NB4 (cell line): ENCODE measurements around the gene KLHL25.

Experiments used
- DNase-seq: peaks from one replicate; pipeline ENCODE4 v3.0.0; 2010; ENCODE audit warnings: low read depth
- H3K4me3 ChIP-seq: one replicate; pipeline ENCODE4 v1.5.1; 2011; ENCODE audit warnings: mild to moderate bottlenecking, low read depth, low read length, moderate library complexity
- MYC ChIP-seq: IDR thresholded peaks from 2 replicates; pipeline ENCODE4 v1.6.1; 2011; ENCODE audit warnings: low read depth, low read length
- POLR2A ChIP-seq: IDR thresholded peaks from 2 replicates; pipeline ENCODE4 v1.6.1; 2011; ENCODE audit warnings: mild to moderate bottlenecking; ENCODE audit not compliant: insufficient read length; ENCODE audit errors: extremely low read depth
- TF ChIP-seq, protein P1 (sequence below): IDR thresholded peaks from one replicate; pipeline ENCODE4 v1.5.1; 2012; ENCODE audit warnings: low read depth, low read length
- TF ChIP-seq, protein P2 (sequence below): IDR thresholded peaks from 2 replicates; pipeline ENCODE4 v1.6.1; 2011; ENCODE audit warnings: low read depth, low read length

KLHL25 gene

DNA sequence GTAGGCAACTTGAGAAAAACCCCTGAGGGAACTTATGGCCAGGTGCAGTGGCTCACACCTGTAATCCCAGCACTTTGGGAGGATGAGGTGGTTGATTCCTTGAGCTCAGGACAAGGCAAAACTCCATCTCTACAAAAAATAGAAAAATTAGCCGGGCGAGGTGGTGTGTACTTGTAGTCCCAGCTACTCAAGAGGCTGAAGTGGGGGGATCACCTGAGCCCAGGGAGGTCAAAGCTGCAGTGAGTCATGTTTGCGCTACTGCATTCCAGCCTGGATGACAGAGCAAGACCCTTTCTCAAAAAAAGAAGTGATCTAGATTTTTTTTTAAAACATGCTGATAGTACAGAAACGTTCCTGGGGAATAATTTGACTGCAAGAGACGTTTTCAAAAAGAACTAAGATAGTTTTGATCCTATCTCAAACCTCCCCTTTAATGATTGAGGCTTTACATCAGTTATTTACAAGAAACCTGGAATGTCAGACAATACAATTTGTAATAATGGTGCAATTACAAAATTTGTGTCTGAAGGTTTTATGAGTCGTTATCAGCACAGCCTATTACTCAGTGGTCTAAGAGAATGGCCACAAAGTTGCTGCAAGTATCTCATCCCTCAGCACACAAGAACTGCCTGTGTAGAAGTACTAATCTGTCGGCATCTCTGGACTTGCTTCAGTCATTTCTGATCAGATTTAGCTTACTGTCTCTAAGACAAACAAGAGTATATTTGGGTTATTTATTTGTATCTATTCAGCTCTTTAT lies 32.2 kb upstream of the KLHL25 start:
- no peak overlapping the region for H3K4me3 ChIP-seq
- DNase-seq, result no peak
- TF ChIP-seq MYC, result no peak

DNA sequence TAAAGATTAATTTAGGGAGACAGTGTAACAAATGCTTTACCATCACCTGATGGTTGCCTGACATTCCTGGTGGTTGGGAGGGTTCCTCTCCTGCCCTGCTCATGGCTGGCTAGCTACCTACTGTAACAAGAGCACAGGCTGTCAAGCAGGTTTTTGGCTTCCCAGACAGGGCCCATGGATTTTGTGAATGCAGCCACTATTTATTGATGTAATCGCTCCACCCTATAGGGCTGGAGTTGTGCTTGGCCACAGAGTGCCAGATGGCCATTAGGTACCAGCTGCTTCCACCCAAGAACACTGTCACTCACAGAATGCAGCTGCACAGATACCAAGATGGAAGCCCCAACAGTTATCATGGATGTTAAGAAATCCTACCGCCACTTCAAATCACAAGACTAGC lies 31.0 kb upstream of the KLHL25 start:
- DNase-seq, result no peak
- TF ChIP-seq POLR2A (no peak), MYC (no peak)
- TF ChIP-seq, protein P1, sequence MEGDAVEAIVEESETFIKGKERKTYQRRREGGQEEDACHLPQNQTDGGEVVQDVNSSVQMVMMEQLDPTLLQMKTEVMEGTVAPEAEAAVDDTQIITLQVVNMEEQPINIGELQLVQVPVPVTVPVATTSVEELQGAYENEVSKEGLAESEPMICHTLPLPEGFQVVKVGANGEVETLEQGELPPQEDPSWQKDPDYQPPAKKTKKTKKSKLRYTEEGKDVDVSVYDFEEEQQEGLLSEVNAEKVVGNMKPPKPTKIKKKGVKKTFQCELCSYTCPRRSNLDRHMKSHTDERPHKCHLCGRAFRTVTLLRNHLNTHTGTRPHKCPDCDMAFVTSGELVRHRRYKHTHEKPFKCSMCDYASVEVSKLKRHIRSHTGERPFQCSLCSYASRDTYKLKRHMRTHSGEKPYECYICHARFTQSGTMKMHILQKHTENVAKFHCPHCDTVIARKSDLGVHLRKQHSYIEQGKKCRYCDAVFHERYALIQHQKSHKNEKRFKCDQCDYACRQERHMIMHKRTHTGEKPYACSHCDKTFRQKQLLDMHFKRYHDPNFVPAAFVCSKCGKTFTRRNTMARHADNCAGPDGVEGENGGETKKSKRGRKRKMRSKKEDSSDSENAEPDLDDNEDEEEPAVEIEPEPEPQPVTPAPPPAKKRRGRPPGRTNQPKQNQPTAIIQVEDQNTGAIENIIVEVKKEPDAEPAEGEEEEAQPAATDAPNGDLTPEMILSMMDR, result no peak
- TF ChIP-seq, protein P2, sequence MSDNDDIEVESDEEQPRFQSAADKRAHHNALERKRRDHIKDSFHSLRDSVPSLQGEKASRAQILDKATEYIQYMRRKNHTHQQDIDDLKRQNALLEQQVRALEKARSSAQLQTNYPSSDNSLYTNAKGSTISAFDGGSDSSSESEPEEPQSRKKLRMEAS, result no peak
- H3K4me3 ChIP-seq, result no peak overlapping the region

DNA sequence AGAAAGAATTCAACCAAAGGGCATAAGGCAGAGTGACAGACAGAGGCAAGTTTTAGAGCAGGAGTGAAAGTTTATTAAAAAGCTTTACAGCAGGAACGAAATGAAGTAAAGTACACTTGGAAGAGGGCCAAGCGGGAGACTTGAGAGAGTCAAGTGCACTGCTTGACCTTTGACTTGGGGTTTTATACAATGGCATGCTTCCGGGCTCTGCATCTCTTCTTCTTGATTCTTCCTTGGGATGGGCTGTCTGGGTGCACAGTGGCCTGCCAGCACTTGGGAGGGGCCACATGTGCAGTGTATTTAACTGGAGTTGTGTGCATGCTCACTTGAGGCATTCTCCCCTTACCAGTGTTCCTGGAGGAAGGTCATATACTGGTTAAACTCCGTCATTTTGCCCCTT lies 30.4 kb upstream of the KLHL25 start:
- no peak for DNase-seq
- H3K4me3 ChIP-seq, result no peak overlapping the region
- TF ChIP-seq POLR2A (no peak), MYC (no peak)
- TF ChIP-seq, protein P1, result no peak
- TF ChIP-seq, protein P2, result no peak

DNA sequence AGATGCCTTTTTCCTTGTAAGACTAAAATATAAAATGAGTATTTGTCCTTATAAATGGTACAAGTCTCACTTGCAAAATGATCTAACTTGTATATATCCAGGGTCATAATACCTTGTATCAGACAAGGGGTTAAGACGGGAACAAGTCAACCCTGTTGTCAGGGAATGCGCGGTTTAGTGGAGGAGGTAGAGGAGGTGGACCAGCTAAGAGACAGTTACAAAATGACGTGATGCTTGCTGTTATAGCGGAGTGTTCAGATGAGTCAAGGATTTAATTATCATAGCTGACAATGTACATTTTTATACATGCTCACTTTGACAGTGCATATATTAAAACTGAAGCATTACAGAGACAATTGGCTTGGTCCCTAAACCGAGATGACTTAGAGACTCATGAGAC lies 26.8 kb upstream of the KLHL25 start:
- TF ChIP-seq, protein P1, result no peak
- no peak for TF ChIP-seq POLR2A
- no peak for TF ChIP-seq MYC
- TF ChIP-seq, protein P2, result no peak
- no peak for DNase-seq
- no peak overlapping the region for H3K4me3 ChIP-seq

DNA sequence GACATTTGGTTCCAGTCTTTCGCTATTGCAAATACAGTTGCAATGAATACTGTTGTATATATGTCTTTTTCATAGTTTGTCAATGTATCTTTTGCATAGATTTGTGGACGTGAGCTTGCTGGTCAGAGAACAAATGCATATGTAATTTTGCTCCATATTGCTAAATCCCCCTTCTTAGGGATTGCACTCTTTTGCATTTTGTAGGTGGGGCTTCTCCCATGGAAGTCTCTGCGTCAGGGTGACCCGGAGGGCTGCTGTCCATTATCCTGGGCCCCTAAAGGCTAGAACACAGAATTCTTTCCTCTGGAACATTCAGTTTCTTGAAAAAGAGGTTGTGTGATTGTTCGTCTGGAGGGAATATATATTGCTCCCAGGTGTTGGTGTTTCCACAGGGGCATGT lies 25.2 kb upstream of the KLHL25 start:
- TF ChIP-seq POLR2A (no peak), MYC (no peak)
- TF ChIP-seq, protein P2, result no peak
- TF ChIP-seq, protein P1, result no peak
- no peak overlapping the region for H3K4me3 ChIP-seq
- DNase-seq, result no peak

DNA sequence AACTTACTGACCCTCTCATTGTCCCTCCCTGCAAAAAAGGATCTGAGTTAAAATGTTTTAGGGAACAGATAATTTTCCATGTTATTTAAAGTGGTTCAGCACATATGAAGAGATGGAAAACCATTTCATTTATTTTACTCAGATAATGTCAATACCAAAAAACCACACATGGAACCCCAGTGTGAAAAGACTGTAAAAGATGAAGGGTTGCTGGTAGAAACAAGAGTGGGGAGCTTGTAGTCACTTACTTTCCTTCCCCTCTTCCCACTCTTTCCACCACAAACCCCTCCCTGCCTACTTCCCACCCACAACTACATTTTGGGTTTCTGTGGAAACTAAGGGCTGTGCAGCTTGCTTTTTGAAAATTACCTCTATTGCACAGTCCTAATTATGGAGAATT lies 18.5 kb upstream of the KLHL25 start:
- no peak overlapping the region for H3K4me3 ChIP-seq
- no peak for TF ChIP-seq POLR2A
- TF ChIP-seq, protein P1, result no peak
- no peak for DNase-seq
